HS-27A (cell line): Measurements from ENCODE around the gene CDH18.

Experiments used
- DNase-seq: peaks from one replicate; pipeline ENCODE4 v3.0.0-alpha.2; 2012; ENCODE audit warnings: low read depth, missing footprints

The CDH18 gene

DNA sequence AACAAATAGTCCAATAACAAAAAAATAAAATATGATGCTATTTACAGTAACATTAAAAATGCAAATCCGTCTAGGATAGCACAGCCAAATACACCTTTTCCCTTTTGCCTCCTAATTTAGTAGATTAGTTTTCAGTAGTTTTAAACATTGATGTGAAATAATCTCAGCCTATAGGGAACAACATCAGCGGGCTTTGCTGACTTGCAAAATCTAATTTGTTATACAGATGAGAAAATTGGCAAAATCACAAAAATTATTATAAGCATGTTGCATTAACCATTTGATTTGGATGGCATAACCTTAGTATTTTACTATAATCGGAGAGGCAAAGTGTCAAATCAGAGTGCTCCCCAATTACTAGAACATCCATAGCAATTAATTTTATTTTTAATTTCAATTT lies 563.5 kb downstream of the CDH18 start:
- DNase-seq, result no peak
